ENCODE measurements around the gene TTYH3.

Gene TTYH3

GRCh38 chr7:2632733-2633537 lies 1.1 kb downstream of the TTYH3 start:
- FAIRE-seq = peak; percentile 78

DNA sequence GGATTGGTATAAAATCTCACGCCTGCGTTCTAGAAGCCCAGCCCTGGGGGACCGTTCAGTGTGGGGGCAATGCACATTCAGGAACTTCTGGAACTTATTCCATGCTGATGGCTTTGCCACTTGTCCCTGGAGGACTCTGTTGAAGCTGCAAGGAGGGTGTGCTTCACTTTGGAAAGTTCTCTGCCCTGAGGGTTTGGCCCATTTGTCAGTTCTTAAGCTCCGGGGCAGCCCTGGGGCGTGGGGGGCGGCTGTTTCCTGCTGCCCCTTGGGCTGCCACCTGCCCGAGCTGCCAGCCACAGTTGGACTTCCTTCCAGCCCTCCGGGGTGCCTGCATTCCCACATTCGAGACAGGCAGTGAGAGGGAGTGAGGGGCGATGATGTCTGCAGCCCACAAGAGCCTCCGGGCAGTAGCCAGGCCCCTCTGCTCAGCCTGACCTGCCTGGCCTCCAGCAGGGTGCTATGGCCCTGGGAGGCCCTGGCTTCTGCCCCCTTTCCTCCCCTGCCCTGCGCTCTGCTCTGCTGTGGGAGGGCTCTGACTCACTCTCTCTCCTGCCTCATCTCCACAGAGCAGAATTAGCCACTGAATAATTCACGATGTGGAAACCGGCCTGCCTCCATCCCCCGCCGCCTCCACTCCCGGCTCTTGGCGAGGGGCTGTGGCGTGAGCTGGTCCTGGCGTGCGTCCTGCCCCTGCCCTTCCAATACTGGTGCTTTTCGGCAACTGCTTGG lies 1.9 kb downstream of the TTYH3 start:
- peak; percentile 55 for FAIRE-seq
- DNase-seq (ENCODE audit: extremely low spot score, insufficient read length, low read depth) = no peak

More at GRCh38 chr7:2632733-2633537, 1.1 kb downstream of the TTYH3 start:
- DNase-seq (ENCODE audit: extremely low spot score, insufficient read length, low read depth) = no peak

DNA sequence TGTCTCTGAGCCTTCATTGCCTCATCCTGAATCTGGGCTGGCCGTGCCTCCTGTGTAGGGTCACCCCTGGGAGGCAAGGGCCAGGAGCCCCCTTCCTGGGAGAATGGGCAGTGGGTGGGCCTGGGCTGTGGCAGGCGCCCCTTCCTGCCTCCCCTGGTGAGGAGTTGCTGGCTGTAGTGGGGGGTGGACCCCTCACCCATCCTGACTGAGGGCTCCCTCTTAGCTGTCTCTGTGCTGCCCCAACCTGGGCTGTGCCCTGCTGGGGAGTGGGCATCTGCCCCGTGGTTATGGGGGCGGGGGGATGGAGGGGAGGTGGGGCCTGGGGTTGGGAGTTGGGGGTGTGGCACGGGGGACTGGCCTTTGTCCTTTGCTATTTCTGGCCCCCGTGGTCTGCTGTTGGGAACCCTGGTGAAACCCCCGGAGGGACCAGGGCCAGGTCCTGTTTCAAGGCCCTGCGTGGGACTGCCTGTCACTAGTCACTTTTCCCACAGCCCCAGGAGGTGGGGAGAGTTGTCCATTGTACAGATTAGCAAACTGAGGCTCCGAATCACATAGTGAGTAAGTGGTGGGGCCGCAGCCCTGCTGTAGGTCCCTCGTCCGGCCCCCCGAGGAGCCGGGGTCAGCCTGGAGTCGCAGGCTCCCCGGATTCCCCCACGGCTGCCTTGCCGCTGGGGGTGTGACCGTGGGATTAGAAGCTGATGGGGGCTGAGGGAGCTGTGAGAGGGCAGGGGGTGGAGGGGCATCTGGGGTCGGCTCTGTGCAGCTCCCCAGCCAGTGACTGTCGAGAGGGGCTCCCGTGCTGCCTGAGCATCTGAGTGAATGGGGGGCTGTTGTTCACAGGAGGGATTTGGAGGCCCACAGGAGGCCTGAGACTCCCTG lies 2.7 kb downstream of the TTYH3 start:
- FAIRE-seq (no peak), DNase-seq (ENCODE audit: extremely low spot score, insufficient read length, low read depth) (no peak)

GRCh38 chr7:2635148-2635668 lies 3.4 kb downstream of the TTYH3 start:
- FAIRE-seq = no peak

DNA sequence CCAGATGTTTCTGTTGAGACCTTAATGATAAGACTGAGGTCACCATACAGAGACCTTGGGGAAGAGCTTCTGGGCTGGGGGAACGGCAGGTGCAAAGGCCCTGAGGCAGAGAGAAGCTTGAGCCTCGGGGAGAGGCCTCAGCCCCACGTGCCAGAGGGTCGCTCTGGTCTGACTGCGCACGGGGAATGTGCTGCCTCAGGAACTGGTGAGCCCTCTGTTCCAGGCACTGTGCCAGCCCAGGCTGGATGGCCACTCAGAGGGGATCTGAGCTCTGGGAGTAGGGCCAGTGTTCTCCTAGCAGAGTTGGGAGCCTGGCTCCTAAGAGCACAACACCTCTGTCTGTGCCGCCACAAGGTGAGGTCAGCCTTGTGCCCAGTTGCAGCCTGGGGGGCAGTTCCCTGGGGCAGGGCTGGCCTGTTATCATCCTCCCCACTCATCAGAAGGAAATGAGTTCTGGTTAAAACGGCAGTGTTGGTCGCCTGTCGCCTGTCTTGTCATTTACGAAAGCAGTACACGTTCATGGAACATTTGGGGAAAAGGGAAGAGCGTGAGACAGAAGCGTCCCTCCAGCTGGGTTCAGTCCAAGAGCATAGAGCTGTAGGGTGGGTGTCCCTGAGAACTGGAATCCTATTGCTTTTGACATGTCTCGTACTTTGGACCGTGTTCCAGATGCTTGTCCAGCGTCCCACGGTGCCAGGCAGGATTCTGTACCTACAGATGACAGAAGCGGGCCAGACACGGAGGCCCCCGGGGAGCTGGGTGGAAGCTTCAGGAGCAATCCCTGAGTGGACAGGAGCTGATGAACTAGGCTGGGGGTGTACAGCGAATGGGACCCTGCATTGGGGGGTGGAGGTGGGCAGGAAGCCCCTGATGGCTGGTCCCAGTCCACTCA lies 4.3 kb downstream of the TTYH3 start:
- DNase-seq (ENCODE audit: extremely low spot score, insufficient read length, low read depth) (no peak), FAIRE-seq (no peak)

More at GRCh38 chr7:2635148-2635668, 3.4 kb downstream of the TTYH3 start:
- no peak for DNase-seq (ENCODE audit: extremely low spot score, insufficient read length, low read depth)

- FAIRE-seq = no peak
These were observed 5.3 kb downstream of the TTYH3 start for GRCh38 chr7:2637066-2637471.

GRCh38 chr7:2637505-2638223 lies 5.9 kb downstream of the TTYH3 start:
- DNase-seq (ENCODE audit: extremely low spot score, insufficient read length, low read depth) (no peak), FAIRE-seq (peak; percentile 89)

More at GRCh38 chr7:2637066-2637471, 5.3 kb downstream of the TTYH3 start:
- DNase-seq (ENCODE audit: extremely low spot score, insufficient read length, low read depth) = no peak

DNA sequence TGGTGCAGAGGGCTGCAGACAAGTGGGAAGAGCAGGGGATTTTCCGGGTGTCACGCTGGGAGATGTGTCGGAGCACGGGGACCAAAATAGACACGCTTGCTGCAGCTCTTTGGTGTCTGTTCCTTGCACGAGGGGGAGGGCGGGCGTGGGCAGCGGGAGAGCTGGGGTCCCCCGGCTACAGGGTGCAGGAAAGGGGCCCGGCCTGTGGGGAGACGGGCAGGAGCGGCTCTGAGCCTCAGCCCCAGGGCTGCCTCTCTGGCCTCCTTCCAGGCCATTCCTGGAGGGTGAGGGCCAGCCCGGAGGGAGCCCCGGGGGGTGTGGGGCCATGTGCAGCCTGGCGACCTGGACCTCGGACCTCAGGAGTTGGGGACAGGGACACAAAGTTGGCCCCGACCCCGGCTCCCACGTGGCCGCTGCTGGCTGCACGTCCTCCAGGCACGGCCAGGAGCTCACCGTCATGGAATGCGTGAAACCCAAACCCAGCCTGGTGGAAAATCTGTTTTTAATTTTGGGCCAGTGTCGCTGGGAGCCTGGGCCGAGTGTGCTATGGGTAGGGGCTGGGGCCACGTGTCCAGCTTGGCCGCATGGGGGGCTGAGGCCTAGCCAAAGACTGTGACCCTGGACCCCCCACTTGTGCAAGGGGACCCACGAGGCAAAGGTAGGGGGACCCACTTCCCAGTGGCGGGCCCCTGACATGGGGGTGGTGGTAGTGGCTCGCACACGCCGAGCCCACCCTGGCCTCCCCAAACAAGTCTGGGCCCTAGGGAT lies 6.6 kb downstream of the TTYH3 start:
- no peak for FAIRE-seq
- DNase-seq (ENCODE audit: extremely low spot score, insufficient read length, low read depth) = no peak

GRCh38 chr7:2639181-2639681 lies 7.4 kb downstream of the TTYH3 start:
- DNase-seq (ENCODE audit: extremely low spot score, insufficient read length, low read depth) = no peak
- no peak for FAIRE-seq

- no peak for FAIRE-seq
These were observed 8.1 kb downstream of the TTYH3 start for GRCh38 chr7:2639695-2640481.

DNA sequence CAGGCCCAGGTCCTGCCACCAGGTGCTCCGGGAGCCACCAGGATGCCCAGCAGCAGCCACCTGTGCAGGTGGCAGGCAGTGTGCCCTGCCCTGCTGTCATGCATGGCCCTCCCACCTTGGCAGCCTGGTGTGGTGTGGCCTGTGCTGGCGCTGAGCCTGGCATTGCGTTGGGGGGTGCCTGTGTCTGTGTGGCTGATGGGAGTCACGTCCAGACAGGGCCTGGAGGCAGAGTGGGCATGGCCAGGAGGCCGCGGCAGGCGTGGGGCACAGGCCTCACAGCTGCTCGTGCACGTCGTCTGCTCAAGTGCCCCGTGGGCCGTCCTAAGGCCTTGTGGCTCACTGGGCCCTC lies 8.7 kb downstream of the TTYH3 start:
- DNase-seq (ENCODE audit: extremely low spot score, insufficient read length, low read depth) = no peak

More at GRCh38 chr7:2639695-2640481, 8.1 kb downstream of the TTYH3 start:
- DNase-seq (ENCODE audit: extremely low spot score, insufficient read length, low read depth) = no peak

DNA sequence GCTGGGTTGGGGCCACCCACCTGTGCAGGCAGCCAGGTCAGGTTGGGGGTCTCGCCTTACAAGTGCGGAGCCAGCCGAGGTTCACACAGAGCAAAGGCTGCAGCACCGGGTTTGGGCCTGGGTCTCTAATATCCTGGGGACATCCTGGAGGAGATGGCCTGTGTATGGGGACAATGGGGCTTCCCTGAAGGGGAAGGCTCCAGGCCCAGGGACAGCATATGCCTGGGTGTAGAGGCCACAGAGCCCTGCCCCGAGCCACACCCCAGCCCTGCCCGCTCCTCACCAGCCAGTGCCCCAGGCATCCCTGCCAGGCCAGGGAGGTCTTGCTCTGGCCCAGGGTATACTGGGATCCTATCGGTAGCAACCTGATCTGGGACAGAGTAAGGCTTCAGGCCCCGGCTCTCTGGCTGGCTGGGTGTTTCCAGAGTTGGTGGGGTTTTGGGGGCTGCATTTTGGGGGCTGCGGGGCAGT lies 9.1 kb downstream of the TTYH3 start:
- no peak for DNase-seq (ENCODE audit: extremely low spot score, insufficient read length, low read depth)
- FAIRE-seq = no peak

More for the DNA sequence above, 8.7 kb downstream of the TTYH3 start:
- FAIRE-seq = no peak

DNA sequence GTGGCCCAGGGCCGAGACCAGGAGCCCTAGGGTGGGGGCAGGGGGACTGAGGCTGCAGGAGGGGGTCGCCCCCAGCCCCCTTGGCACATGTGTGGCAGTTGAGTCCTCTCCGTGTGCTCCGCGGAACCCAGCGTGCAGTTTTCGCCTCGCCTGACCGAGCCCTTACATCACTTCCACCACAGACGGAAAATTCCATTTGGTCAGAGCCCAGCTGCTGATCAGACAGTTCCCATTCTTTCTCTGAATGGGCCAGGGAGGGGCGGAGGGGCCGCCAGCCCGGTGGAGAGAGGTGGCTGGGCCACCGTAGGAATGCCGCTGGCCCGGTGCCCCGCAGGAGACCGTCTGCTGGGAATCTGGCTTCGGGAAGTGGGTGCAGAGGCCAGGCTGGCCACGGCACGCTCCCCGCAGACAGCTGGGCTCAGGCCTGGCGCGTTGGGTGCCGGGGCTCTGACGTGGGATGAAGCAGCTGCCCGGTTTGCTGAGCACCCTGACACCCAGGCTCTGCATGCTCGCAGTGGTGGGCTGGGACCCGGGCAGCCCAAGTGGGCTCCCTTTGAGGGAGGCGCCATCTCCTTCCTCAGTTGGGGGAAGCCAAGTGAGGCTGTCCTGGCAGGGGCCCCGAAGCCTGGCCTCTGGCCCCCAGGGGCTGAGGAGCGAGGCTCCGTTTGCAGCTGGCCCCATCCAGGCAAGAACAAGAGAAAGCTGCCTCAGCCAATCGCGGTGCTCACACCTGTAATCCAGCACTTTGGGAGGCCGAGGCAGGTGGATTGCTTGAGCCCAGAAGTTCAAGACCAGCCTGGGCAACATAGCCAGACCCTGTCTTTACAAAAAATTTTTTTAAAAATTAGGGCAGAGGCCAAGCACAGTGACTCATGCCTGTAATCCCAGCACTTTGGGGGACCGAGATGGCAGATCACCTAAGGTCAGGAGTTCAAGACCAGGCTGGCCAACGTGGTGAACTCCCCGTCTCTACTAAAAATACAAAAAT lies 9.9 kb downstream of the TTYH3 start:
- no peak for DNase-seq (ENCODE audit: extremely low spot score, insufficient read length, low read depth)
- peak; percentile 87 for FAIRE-seq

DNA sequence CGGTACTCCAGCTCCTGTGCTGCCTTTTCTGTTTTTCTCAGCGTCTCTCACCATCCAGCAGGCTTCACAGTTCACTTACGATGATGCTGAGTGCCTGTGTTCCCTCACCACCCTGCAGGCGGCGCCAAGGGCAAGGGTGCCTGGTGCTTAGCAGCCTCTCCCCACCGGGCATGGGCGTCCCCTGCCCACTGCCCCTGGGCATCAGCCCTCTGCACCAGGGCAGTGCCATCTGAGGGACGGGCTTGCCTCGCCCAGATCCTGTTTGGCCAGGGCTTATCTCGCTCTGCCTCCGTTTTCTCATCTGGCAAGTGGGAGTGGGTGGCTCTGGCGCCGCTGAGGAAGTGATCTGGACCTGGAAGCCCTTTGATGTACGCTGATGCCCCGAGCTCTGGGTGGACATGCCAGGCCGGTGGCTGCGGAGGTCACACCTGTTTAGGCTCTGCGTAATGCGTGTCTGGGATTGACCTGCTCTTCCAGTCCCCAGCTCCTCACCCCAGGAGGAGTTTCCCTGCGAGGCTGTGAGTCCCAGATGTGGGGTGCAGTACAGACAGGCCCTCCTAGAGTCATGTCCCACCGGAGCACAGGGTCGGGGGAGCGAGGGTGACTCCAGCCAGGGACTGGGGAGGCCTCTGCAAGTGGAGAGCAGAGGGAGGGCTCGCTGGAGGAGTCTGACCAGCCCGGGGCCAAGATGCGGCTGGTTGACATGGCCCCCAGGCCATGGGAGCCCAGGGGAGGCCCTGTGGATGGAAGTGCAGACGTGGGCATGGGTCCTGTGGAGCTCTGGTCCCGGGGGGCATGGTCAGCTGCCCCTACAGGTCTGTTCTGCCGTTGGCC lies 11.8 kb downstream of the TTYH3 start:
- FAIRE-seq = no peak
- DNase-seq (ENCODE audit: extremely low spot score, insufficient read length, low read depth) = no peak

DNA sequence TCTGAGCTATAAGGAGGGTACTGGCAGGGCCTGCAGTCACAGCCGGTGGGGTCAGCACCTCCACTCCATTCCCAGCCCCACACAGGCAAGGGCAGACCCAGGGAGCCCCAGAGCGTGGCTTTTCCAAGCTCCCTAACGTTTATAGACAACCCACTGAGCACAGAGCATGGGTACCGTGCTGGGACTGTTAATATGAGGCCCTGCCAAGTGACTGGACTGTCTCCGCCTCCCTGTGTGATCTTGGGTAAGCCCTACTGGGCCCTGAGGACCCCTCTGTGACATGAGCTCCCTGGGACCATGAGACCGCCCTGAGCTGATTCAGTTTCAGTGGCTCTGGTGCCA lies 12.4 kb downstream of the TTYH3 start:
- FAIRE-seq (no peak), DNase-seq (ENCODE audit: extremely low spot score, insufficient read length, low read depth) (no peak)

All from GM18507 (cell line).